GM19025 (cell line): ENCODE measurements around the gene NOP16.

Source experiments
- ATAC-seq: cut with Tn5 transposase; IDR thresholded peaks from one replicate; pipeline ENCODE4 v1.9.1; 2021; ENCODE audit warnings: mild to moderate bottlenecking, low read depth, moderate library complexity; ENCODE audit not compliant: unreplicated experiment

The NOP16 gene

DNA sequence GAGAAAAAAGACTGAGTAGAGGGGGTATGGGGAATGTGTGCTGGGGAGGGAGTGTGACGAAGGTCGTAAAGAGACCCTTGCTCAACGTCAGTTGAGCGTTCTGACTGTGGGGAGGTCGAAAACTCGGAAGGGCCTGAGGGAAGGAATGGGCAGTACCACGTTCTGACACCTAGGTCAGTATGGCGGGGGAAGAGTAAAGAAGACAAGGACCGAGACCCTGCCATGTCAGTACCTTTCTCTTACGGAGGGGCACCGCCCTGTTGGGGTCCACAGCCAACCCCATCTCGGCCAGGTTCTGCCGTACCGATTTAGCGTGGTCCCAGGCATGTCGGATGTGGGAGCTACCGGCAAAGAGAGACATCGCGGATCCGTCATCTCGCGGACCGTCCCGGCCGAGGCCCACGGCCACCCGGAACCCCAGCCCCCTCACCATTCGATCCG lies 375 bp downstream of the NOP16 start:
- no peak for ATAC-seq

DNA sequence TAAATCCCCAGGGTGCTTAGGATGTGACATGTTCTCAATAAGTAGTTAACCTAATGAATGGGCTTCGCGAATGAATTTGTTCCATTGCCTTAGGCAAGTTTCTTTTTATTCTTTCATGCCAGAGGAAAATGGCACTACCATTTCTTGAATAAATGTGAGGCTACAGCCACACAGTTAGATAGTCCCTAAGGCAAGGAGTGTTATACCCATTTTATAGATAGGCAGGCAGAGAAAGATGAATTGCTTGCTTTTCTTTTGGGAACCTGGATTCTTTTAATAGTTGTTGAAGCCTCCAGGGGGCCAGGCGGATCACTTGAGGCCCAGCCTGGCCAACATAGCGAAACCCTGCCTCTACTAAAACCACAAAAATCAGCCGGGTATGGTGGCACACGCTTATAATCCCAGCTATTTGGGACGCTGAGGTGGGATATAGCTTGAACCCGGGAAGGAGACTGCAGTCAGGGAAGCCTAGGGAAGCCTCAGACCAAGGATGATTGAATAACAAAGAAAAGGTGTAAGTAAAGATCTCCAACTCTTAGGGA lies 943 bp downstream of the NOP16 start:
- ATAC-seq = no peak

DNA sequence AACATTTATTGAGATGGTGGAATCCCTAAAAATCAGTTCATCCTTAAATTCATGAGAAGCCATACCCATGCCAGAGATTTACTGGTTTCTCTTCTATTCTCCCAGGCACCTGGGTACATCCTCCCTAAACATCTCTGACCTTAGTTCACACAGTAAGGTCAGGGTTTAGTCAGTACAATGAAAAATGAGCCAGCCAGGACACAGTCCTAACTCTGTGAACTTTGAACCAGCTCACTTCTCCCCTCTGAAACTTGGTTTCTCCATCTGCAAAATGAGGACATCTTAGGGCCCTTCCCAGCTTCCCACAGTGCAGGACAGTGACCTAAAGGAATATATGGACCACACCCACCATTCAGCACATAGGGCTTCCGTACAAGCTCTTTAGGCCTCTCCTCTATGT lies 1.9 kb downstream of the NOP16 start:
- no peak for ATAC-seq

DNA sequence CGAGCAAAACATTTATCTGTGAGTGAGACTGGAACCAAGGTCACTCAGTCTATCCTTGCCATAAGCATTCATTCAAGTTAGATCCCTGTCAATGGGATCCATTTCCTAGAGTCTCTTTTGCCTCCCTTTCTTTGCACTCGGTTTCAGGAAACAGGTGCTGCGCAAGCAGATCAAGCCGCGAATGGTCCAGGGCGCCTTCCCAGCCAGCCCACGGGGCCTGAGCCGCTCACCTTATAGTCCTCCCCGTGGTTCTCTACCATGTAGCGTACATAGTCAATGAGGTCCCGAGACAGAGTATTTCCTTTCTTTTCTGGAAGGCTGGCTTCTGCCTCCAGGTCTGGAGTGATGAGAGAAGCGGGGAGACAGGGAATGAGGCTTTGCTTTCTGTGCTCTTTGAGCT lies 3.4 kb downstream of the NOP16 start:
- ATAC-seq = no peak

DNA sequence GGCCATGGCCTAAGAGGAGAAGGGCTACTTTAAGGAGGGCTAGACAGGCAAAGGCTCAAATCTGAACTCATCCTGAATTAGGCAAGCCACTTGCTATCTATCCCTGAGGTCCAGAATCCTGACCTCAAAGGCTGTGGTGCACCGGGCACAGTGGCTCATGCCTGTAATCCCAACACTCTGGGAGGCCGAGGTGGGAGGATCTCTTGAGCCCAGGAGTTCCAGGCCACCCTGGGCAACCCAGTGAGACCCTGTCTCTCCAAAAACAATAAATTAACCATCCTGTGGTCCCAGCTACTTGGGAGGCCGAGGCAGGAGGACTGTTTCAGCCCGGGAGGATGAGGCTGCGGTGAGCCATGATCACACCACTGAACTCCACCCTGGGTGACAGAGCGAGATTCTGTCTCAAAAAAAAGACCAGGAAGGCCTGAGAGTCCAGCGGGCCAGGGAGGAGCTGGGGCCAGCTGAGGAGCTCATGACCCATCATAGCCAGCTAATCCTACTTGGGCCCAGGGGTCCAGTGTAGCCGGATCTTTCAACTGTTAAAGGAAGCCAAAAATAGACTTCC lies 4.0 kb downstream of the NOP16 start:
- no peak for ATAC-seq

DNA sequence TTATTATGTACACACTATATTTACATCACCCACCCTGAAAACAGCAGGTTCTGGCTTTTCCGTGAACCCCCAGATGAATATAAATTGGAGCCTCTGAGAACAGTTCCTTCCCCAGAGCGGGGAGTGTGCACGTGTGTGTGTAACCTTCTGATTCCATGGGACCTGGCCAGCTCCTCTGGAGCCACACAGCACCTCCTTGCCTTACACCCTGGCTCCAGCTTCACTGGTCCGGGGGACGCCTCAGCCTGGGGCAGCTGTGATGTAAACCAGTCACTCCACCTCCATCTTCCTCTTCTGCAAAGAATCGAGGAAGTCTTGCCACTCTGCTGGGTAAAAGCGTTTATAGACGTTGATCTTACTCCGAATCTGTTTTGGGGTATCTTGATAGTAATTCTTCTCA lies 4.4 kb downstream of the NOP16 start:
- no peak for ATAC-seq

DNA sequence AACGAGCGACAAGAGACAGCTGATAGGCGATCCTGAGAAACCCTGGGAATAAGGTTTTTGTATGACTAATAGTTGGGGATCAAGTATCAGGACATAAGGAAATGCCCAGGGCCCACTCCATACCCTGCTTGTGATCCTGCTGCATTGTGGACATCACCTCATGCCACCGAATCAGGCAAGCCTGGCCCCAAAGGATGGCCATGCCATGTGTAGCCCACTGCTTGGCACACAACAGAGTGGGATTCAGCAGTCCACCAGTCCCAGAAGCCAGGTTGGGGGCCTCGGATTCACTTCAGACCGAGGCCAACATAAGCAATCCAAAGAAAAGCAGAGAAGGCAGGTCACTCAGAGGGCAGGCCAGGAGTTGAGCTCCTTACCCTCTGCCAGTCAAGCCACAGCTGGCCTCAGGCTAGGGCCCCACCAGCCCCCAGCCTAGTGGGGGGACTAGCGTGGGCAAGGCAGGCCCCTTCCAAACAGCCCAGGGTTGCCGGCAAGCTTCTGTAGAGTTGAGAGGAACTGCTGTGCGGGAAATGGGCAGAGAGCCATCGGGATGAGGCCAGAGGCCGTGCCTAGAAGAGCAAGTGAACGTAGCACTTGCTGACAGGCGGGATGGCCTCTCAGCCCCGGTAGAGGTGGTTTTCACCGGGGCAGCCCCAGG lies 5.0 kb downstream of the NOP16 start:
- no peak for ATAC-seq

DNA sequence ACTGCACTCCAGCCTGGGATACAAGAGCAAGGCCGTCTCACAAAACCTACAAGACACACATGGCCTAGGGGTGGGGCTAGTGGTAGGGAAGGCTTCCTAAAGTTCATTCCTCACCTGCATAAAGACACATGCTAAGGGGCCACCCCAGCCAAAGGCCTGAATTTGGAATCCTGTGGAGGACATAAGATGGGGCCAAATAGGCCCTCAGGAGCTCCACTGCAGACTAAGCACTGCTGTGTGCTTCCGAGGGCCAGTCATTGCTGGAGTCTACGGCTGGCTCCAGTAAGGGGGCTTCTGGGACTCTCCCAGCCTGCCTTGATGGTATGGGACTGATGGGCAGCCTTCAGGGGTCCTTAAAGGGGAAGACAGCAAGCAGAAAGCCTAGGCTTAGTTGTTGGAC lies 5.7 kb downstream of the NOP16 start:
- no peak for ATAC-seq

DNA sequence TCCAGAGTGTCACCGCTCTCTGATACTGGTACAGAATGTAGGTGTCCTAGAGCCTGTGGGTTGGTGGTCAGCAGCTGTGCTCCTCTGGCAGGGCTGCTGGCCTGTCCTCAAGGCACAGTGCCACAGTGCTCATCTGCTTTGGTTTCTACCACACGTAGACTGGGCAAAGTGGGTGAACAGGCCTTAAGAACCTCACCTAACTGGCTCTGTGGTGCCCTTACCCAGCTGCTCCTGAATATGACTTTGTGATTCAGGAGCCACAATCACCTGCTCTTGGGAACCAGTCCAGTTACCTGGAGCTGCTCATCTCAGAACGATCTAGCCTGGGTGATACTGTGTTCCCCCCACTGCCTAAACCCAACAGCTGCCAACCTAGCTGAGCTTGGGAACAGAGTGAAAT lies 6.4 kb downstream of the NOP16 start:
- ATAC-seq = no peak

DNA sequence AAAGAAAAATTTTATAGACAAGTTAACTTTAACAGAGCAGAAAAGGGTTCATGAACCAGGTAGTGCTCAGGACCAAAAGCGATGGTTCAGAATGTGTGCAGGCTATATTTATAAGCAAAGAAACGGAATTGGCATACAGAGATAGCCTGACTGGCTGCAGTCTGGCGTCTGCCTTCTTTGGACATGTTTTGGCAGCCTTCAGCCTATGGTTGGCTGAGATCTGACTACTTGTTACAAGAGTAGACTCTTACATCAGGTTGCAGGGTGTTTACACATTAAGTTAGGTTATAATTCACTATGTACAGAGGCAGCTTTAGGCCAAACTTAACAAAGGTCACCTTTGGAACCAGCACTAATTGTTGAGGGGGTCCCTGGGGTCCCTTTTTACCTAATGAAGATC lies 7.0 kb downstream of the NOP16 start:
- no peak for ATAC-seq

DNA sequence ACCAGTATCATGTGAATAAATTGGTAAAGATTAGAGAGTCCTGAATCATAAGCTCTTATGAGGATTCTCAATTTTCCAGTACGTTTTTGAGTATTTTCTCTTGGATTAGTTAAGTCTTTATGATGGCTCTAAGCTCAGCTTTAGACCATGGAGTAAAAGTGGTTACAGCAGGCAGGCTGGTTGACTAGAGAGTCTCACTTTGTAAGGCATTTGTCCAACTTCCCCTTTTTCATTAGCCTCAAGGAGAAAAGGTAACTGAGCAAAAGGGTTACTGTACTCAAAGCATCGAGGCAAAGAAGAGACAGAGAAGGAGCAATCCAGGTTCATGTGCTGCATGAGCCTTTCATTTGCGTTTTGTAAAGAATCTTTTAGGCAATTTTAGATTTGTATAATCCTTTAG lies 8.5 kb downstream of the NOP16 start:
- ATAC-seq = no peak

DNA sequence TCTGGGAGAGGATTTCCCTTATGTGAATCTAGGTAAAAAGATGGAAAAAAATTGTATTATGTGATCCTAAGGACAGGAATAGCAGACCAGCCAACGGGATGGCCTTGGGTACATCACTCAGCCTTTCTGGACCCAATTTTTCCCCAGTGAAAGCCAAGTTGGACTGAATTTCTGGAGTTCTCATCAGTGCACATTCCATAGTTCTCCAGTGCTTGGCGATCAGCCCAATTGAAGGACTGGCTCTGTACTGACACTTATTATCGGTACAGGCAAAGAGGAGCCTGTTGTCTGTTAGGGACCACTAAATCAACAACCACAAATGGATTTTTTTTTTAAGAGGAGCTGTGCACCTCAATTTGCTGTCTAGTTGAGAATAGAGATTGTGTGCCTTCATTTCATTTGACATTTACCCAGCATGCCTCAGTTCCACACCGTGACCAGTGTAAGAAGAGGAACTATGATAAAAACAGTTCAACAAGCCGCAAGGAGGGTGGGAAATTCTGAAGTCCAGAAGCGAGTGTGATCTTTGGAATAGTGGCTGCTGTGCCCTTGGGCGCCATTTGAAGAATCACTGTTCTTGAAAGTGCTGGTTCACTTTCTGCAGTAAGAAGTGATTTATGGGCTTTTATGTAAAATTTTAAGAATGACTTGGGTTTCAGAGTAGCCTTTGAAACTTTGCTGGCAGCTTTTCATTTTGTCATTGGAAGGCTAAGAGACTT lies 15.1 kb downstream of the NOP16 start:
- no peak for ATAC-seq

DNA sequence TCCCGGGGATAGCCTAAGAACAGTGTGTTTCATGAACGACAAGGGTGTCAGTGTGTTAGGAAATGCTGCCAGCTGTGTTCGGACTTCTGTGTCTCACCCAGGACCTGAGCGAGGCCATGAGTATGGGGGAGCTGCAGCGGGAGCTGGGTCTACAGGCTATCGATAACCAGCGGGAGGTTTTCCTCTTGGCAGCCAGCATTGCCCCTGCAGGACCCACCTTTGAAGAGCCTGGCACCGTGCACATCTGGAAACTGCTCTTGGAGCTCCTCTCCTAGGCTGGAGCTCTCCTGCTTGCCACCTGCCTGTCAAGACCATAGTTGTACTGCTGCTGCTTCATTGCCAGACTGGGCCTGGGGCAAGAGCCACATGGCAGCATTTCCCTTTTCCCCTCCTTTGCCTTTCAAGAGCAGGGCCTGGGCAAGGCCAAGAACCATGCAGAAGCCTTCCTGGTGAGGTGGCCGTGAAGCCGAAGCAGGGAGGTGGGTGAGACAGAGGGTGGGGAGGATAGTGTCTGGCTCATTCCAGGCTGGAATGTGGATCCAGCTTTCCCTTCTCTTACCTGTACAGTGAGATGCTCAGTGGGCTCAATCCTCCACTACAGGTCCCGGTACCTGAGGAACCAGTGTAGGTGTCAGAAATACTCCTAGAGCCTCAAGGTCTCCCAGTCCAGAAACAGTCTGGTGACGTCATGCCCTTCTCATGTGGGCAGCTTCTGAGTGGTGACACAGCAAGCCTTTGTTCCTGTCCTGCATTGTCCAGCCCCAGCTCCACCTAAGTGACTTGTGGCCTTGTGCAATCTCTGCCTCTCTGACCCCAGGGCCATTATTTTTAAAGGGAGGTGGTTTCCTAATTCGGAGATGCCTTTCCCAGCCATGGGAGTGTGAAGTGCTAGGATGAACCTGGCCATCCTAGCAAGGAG lies 16.5 kb downstream of the NOP16 start:
- no peak for ATAC-seq

DNA sequence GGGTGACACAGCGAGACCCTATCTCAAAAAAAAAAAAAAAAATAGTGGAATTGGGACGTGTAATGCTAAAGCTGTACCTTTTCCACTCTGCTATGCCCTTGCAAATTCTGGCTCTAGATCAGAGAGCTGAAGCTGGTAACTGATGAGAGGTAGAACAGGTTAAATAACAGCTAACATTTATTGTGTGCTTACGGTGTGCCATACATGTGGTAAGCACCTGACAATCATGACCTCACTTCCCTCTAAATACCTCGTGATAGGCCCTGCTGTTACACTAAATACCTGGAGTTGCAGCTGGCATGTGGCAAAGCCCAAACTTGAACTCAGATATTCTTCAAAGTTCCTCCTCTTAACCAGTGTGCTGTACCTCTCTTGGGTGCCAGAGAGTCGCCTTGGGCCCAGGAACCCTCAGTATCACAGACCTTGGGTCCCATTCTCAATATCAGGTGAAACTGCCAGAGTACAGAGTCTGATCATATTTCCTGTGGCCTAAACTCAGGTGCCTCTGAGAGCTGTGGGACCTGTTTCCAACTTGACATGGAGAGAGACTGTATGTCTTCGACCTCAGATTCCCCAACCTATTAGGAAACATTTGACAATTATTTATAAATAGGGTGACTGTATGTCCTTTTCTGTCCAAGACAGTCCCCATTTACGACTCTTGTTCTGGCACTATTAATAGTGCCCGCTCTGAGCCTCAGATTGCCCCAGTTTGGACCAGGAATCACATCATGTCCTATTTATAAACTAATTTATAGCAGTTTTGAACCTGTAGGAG lies 18.3 kb downstream of the NOP16 start:
- no peak for ATAC-seq

DNA sequence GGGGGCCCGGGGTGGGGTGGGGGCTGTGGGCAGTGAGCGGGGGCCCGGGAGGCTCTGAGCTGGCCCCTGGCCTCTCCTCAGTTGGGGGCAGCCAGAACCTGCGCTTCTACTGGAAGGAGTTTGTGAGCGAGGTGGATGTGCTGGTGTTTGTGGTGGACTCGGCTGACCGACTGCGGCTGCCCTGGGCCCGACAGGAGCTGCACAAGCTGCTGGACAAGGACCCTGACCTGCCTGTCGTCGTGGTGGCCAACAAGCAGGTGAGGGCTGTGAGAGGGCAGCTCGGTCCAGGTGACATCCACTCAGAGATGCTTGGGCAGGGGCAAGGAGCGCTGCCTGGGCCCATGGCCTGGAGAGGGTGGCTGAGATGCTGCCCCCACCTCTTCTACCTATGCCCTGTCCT lies 19.7 kb downstream of the NOP16 start:
- no peak for ATAC-seq

DNA sequence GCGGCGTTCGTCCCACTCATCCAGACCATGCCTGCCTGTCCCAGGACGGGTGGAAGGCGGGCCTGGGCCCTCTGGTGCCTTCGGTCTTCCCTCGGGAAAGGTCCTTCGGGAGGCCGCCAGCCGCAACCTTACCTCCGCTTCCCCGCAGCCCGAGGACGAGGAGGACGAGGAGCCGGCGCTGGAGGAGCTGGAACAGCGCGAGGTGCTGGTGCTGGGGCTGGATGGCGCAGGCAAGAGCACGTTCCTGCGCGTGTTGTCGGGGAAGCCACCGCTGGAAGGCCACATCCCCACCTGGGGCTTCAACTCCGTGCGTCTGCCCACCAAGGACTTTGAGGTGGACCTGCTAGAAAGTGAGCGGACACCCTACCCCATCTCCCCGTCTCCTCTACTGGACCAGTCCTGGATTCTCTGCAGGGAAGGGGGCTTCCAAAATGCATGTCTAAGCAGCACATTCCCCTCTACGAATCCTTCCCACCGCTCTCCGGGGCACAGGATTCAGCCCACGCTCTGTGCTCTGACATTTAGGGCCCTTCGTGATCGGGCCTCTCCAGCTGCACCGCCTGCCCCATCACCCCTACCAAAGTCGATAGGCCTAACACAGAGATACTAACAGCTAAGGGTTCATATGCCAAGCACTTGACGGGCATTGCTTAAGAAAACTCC lies 22.0 kb downstream of the NOP16 start:
- ATAC-seq = no peak

DNA sequence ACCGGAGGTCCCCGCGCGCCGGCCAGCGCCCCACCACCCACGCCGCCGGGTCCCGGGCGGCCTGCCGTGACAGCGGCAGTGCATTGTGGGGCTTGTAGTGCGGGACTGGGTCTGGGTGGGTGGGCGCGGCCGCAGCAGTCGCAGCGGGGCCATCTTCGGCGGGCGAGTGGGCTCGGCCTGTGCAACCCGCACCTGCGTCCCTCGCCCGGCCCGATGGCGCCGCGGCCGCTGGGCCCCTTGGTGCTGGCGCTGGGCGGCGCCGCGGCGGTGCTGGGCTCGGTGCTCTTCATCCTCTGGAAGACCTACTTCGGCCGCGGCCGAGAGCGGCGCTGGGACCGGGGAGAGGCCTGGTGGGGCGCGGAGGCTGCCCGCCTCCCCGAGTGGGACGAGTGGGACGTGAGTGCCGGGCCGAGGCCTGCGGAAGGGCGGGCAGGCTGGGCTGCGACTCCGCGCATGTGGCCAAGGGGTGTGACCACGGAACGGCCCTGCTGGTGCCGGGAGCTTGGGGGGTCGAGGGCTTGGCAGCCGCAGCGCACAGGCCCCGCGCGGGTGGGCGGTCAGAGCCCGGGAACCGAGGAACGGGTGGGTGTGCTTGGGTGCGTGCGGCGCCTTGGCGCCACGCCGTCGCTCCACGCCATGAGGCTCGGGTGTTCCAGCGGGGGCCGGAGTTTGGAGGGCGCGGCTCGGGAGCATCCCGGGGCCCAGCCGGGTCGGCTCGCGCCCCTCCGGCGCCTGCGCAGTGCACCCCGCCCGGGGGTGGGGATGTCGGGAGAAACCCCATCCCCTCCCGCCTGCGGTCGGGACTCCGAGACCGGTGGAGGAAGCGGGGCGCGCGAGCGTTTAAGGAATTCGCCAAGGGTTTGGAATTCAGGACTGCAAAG lies 22.8 kb downstream of the NOP16 start, which contains the start of gene ARL10:
ARL10 (plus strand) TSS at position 137 of the 881 bp plus-strand sequence; CDS start at position 214, 77 bp downstream.
- ATAC-seq = peak; percentile 38

DNA sequence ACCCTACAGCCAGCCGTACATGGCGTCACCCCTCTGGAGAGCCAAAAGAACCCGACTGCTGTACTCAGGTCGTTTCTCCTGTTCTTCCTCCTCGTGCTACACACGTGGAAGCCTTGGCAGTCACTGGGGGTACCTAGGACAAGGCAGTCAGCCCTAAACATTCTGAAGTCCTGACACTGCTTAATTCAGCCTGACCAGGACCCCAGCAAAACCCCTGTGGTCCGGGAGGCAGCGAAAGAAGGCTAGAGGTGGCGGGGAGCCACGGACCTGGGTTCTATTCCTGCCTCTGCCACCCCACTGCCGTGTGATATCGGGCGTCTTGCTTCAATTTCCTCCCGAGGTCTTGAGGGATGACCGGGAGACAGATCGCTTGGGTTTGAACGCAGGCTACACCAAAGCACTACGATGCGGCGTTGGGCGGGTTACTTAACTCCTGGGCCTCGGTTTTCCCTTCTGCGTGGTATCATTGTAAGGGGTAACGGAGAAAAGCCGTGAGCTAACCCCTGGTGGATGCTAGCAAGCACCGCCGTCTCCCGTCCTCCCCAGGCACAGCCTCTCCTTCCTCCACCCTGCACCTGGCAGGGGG lies 23.5 kb downstream of the NOP16 start:
- ATAC-seq = no peak
